H1 (cell line): ENCODE data around the gene RTP1. TPM values are rescaled to one million over a fixed set of nuclear protein-coding genes. Genes with fewer than 3 reads are reported as not detected.

Experiments used
- CTCF ChIA-PET: fragments of 300-600 bp; sonication (Branson Sonifier 250); formaldehyde crosslinking; loops from one replicate; lab custom pipeline; 2021; ENCODE audit not compliant: partially characterized antibody; lab: Charles Lee
- POLR2A ChIA-PET: fragments of 300-600 bp; sonication (Branson Sonifier 250); formaldehyde crosslinking; loops from one replicate; lab custom pipeline; 2021; ENCODE audit warnings: inconsistent platforms; ENCODE audit not compliant: partially characterized antibody; lab: Charles Lee
- DNase-seq, 2 experiments: peaks; one replicate each; pipeline versions ENCODE4 v3.0.0 to v3.0.0-alpha.2; 2010 to 2022; ENCODE audit warnings: low spot score in 2 of 2, low read depth in 1 of 2, mixed read lengths in 1 of 2
- FAIRE-seq: peaks from 2 replicates; lab custom pipeline; 2011; peaks lifted over from hg19 to GRCh38; lab: Jason Lieb, UNC
- H2AFZ ChIP-seq: 2 replicates; pipeline ENCODE4 v1.8.1; 2012; ENCODE audit warnings: low read length, inconsistent platforms
- H2AK5ac ChIP-seq: 2 replicates; pipeline ENCODE4 v1.6.1; 2013; ENCODE audit warnings: low read depth, low read length
- H2BK120ac ChIP-seq: replicated peaks from 2 replicates; pipeline ENCODE3; 2013; ENCODE audit warnings: low read depth, low read length, inconsistent platforms
- H2BK12ac ChIP-seq: 2 replicates; pipeline ENCODE4 v1.6.1; 2013; ENCODE audit warnings: low read depth, low read length
- H2BK15ac ChIP-seq: 2 replicates; pipeline ENCODE4 v1.6.1; 2013; ENCODE audit warnings: low read length
- H2BK20ac ChIP-seq: 2 replicates; pipeline ENCODE4 v1.6.1; 2013; ENCODE audit warnings: low read length
- H2BK5ac ChIP-seq: 2 replicates; pipeline ENCODE4 v1.6.1; 2013; ENCODE audit warnings: low read depth, low read length
- H3K14ac ChIP-seq: 2 replicates; pipeline ENCODE4 v1.6.1; 2013; ENCODE audit warnings: inconsistent platforms; ENCODE audit not compliant: insufficient read length
- H3K18ac ChIP-seq: 2 replicates; pipeline ENCODE4 v1.6.1; 2013; ENCODE audit warnings: low read length; ENCODE audit errors: extremely low read depth
- H3K23ac ChIP-seq: 2 replicates; pipeline ENCODE4 v1.6.1; 2013; ENCODE audit warnings: inconsistent platforms; ENCODE audit not compliant: insufficient read length
- H3K23me2 ChIP-seq: 2 replicates; pipeline ENCODE4 v1.6.1; 2013; ENCODE audit warnings: low read depth, low read length
- H3K27ac ChIP-seq: 2 replicates; pipeline ENCODE4 v1.6.1; 2011; ENCODE audit warnings: low read depth, low read length, inconsistent platforms
- H3K27me3 ChIP-seq, 4 experiments: replicated peaks in 1 of 4; 1 replicate in 1 of 4; 2 replicates in 3 of 4; pipeline versions ENCODE4 v1.6.1 to v1.8.1; 2011 to 2013; ENCODE audit warnings: low read length in 3 of 4, mild to moderate bottlenecking in 3 of 4, inconsistent platforms in 2 of 4, mixed read lengths in 2 of 4, moderate library complexity in 1 of 4; ENCODE audit not compliant: control insufficient read depth in 3 of 4, insufficient read depth in 3 of 4; ENCODE audit errors: extremely low read depth in 1 of 4
- H3K36me3 ChIP-seq, 4 experiments: 2 replicates each; pipeline versions ENCODE4 v1.6.1 to v1.8.1; 2011 to 2013; ENCODE audit warnings: mild to moderate bottlenecking in 4 of 4, low read length in 3 of 4, moderate library complexity in 2 of 4, control low read depth in 1 of 4, inconsistent platforms in 1 of 4; ENCODE audit not compliant: insufficient read depth in 4 of 4, control insufficient read depth in 2 of 4
- H3K4ac ChIP-seq: replicated peaks from 2 replicates; pipeline ENCODE3; 2013; ENCODE audit warnings: low read length, low read depth, mixed read lengths, inconsistent platforms; ENCODE audit not compliant: insufficient read length
- H3K4me1 ChIP-seq, 4 experiments: replicated peaks in 1 of 4; 1 replicate in 1 of 4; 2 replicates in 3 of 4; pipeline versions ENCODE4 v1.6.1 to v1.8.1; 2011 to 2013; ENCODE audit warnings: low read length in 3 of 4, inconsistent platforms in 2 of 4, mixed read lengths in 1 of 4; ENCODE audit not compliant: insufficient read depth in 4 of 4, control insufficient read depth in 3 of 4
- H3K4me2 ChIP-seq, 2 experiments: 2 replicates each; pipeline versions ENCODE4 v1.6.1 to v1.8.1; 2011 to 2013; ENCODE audit warnings: low read depth in 2 of 2, low read length in 2 of 2, control low read depth in 1 of 2, inconsistent platforms in 1 of 2, mild to moderate bottlenecking in 1 of 2; ENCODE audit not compliant: insufficient read depth in 1 of 2
- H3K4me3 ChIP-seq, 4 experiments: fragments of 200-600, 300-600 bp in 1 of 4; sonication (generic), shearing (Covaris generic), sonication (Bioruptor Twin) in 1 of 4; 2 replicates each; pipeline versions ENCODE4 v1.5.1 to v1.8.1; 2011 to 2016; ENCODE audit warnings: low read length in 4 of 4, low read depth in 3 of 4, control low read depth in 2 of 4, inconsistent platforms in 2 of 4, mild to moderate bottlenecking in 2 of 4, mixed read lengths in 1 of 4, moderate library complexity in 1 of 4; ENCODE audit not compliant: insufficient read depth in 2 of 4; ENCODE audit errors: extremely low read depth in 1 of 4
- H3K56ac ChIP-seq: replicated peaks from 2 replicates; pipeline ENCODE3; 2013; ENCODE audit warnings: low read depth, mild to moderate bottlenecking, mixed read lengths, low read length, inconsistent platforms; ENCODE audit not compliant: insufficient read length
- H3K79me1 ChIP-seq: 2 replicates; pipeline ENCODE4 v1.6.1; 2013; ENCODE audit warnings: low read depth, low read length, control low read depth
- H3K79me2 ChIP-seq, 2 experiments: 2 replicates each; pipeline versions ENCODE4 v1.6.1 to v1.8.1; 2012 to 2013; ENCODE audit warnings: low read length in 2 of 2, mild to moderate bottlenecking in 2 of 2, inconsistent platforms in 1 of 2; ENCODE audit not compliant: insufficient read depth in 2 of 2, control insufficient read depth in 1 of 2
- H3K9ac ChIP-seq, 4 experiments: replicated peaks in 1 of 4; 1 replicate in 1 of 4; 2 replicates in 3 of 4; pipeline versions ENCODE4 v1.6.1 to v1.8.1; 2011 to 2013; ENCODE audit warnings: low read depth in 3 of 4, low read length in 3 of 4, control low read depth in 2 of 4, mild to moderate bottlenecking in 2 of 4, moderate library complexity in 2 of 4, inconsistent platforms in 1 of 4; ENCODE audit errors: extremely low read depth in 1 of 4
- H3K9me3 ChIP-seq, 2 experiments: 2 replicates each; pipeline versions ENCODE4 v1.6.1 to v1.8.1; 2012 to 2013; ENCODE audit warnings: mild to moderate bottlenecking in 2 of 2, moderate library complexity in 2 of 2, control low read depth in 1 of 2, inconsistent platforms in 1 of 2, low read depth in 1 of 2, low read length in 1 of 2, mixed read lengths in 1 of 2; ENCODE audit not compliant: insufficient read depth in 2 of 2
- H4K20me1 ChIP-seq, 2 experiments: replicated peaks in 1 of 2; 2 replicates each; pipeline versions ENCODE3 to v1.8.1; 2011 to 2013; ENCODE audit warnings: inconsistent platforms in 2 of 2, low read length in 2 of 2, mild to moderate bottlenecking in 1 of 2; ENCODE audit not compliant: insufficient read depth in 2 of 2, control insufficient read depth in 1 of 2
- H4K5ac ChIP-seq: 2 replicates; pipeline ENCODE4 v1.6.1; 2013; ENCODE audit warnings: low read length, low read depth, mixed read lengths, inconsistent platforms; ENCODE audit not compliant: insufficient read length
- H4K8ac ChIP-seq: 2 replicates; pipeline ENCODE4 v1.8.0; 2013; ENCODE audit warnings: mild to moderate bottlenecking, moderate library complexity, low read length, inconsistent platforms; ENCODE audit not compliant: insufficient read depth; ENCODE audit errors: extremely low read depth
- H4K91ac ChIP-seq: replicated peaks from 2 replicates; pipeline ENCODE3; 2013; ENCODE audit warnings: low read length, mixed read lengths, inconsistent platforms; ENCODE audit not compliant: insufficient read length
- POLR2A ChIP-seq, 2 experiments: IDR thresholded peaks; 1 replicate in 1 of 2; 2 replicates in 1 of 2; pipeline ENCODE4 v1.6.1; 2011; ENCODE audit warnings: low read depth in 2 of 2, low read length in 2 of 2, mild to moderate bottlenecking in 2 of 2; ENCODE audit errors: control extremely low read depth in 1 of 2
- TAF7 ChIP-seq: optimal IDR thresholded peaks from 2 replicates; pipeline ENCODE3; 2011; ENCODE audit warnings: low read depth, mild to moderate bottlenecking, inconsistent platforms, low read length, moderate library complexity, borderline replicate concordance
- WGBS, 2 experiments: shearing (Covaris generic) in 1 of 2; methylation state at CpG; one replicate each; pipeline versions ENCODE4 v1.1.6 to v1.1.7; 2013 to 2015; ENCODE audit warnings: low lambda C conversion rate in 2 of 2, mixed read lengths in 2 of 2, inconsistent platforms in 1 of 2, low coverage in 1 of 2, missing lambda C conversion rate in 1 of 2; ENCODE audit not compliant: insufficient replicate concordance in 2 of 2, insufficient coverage in 1 of 2, insufficient read length in 1 of 2; ENCODE audit errors: extremely low coverage in 1 of 2, missing lambda C conversion rate in 1 of 2; 5-methylcytosine and 5-hydroxymethylcytosine counted together
- polyA plus RNA-seq, 7 experiments: library from polyadenylated mRNA; depleted of rRNA in 3 of 7; stranded (reverse) in 5 of 7; unstranded in 2 of 7; fragments of >200 nt in 5 of 7; fragments of 200-250 nt in 2 of 7; gene quantifications; 1 replicate in 5 of 7; 2 replicates in 1 of 7; 4 replicates in 1 of 7; pipeline versions ENCODE4 v1.2.1 to v1.2.3, GENCODE V29; 2011 to 2013; ENCODE audit warnings: missing spikeins in 2 of 7, mixed read lengths in 2 of 7
- total RNA-seq: library from RNA; stranded (reverse); fragmentation: NEBNext Ultra II Directional; extraction: Animal tissue kit (Norgen Biotek cat#: 25700); gene quantifications from 2 replicates; pipeline ENCODE4 v1.2.1, GENCODE V29; 2021

RTP1 gene
- total and polyA plus RNA-seq, 2 of the 8 experiments (the other 6 are each of a cell fraction or from before 2014, with no cell fraction given): 2.9 to 3.0 TPM

GRCh38 chr3:187172929-187173328 lies 24.4 kb upstream of the RTP1 start:
- Histone ChIP-seq H4K8ac (no peak overlapping the region), H3K18ac (no peak overlapping the region), H2AFZ (no peak overlapping the region), H2AK5ac (no peak overlapping the region), H3K79me1 (no peaks in the 10 kb centered on the region; the same call in none of the 2 replicates), H2BK120ac (no peak overlapping the region), H3K4ac (no peak overlapping the region), H3K4me1 (peaks cover 4 to 10% (median 6%) of the 10 kb centered on the region in 4 experiments), H3K4me3 (peak overlapping the region in 1 of 4 experiments; percentile 0; a peak in 1 of 8 replicates), H2BK12ac (no peak overlapping the region), H4K5ac (no peak overlapping the region), H2BK20ac (no peak overlapping the region), H4K20me1 (peaks cover 0 to 4% of the 10 kb centered on the region in 2 experiments), H3K36me3 (peaks cover 0 to 44% (median 12%) of the 10 kb centered on the region in 4 experiments; a peak in 3 of 8 replicates), H3K27me3 (no peaks in the 10 kb centered on the region), H3K9me3 (no peaks in the 10 kb centered on the region), H2BK5ac (no peak overlapping the region), H4K91ac (no peak overlapping the region), H3K56ac (no peak overlapping the region), H3K23ac (no peak overlapping the region), H3K27ac (no peak overlapping the region), H3K4me2 (peak overlapping the region in 1 of 2 experiments; percentile 35; a peak in 1 of 4 replicates), H3K79me2 (peaks cover 0 to 15% of the 10 kb centered on the region in 2 experiments; a peak in 1 of 4 replicates), H3K14ac (no peak overlapping the region), H3K23me2 (no peaks in the 10 kb centered on the region)
- FAIRE-seq (no peak), DNase-seq (no peak)
- POLR2A ChIA-PET: interaction anchor here (1.1 to 2.0 kb wide), 3 partner anchors 9 to 23 kb away, joined by 4 to 17 read pairs (median 6); no protein-coding TSS in a partner anchor
- CTCF ChIA-PET: interaction anchor here (1.0 to 2.3 kb wide), 2 partner anchors 8 to 33 kb away, joined by 3 to 15 read pairs; no protein-coding TSS in a partner anchor
- 89% methylated on average over 2 of the region's 2 CpGs; no CpG with 5 or more reads in 1 of the 2 experiments for WGBS, 2 experiments
- TF ChIP-seq TAF7: no peak
- TF ChIP-seq POLR2A (IDR thresholded peaks at IDR 0.05; ENCODE audit: control extremely low read depth in 1 of 2, low read depth in 2 of 2, low read length in 2 of 2): peak in 1 of 2 experiments; percentile 47; a peak in 1 of 3 replicates
- TF ChIP-seq, all 59 proteins: peak for 1
- H3K9ac ChIP-seq: no peak overlapping the region
- no peak overlapping the region for H2BK15ac ChIP-seq
